B cell (primary cell): ENCODE measurements around the gene PRCC.

ENCODE experiments used
- EZH2 ChIP-seq: IDR thresholded peaks from 2 replicates; pipeline ENCODE4 v1.6.1; 2012; ENCODE audit warnings: borderline replicate concordance, low read depth, mild to moderate bottlenecking, moderate library complexity, low read length; ENCODE audit not compliant: insufficient read depth, poor library complexity, severe bottlenecking
- TF ChIP-seq, protein P1 (sequence below): fragments of 200-600 bp; IDR thresholded peaks from one replicate; pipeline ENCODE4 v1.8.0; 2022; ENCODE audit warnings: antibody characterized with exemption, mild to moderate bottlenecking

GRCh38 chr1:156741481-156741983, 25.8 kb upstream of the PRCC start:
- TF ChIP-seq EZH2, result no peak
- TF ChIP-seq, protein P1, sequence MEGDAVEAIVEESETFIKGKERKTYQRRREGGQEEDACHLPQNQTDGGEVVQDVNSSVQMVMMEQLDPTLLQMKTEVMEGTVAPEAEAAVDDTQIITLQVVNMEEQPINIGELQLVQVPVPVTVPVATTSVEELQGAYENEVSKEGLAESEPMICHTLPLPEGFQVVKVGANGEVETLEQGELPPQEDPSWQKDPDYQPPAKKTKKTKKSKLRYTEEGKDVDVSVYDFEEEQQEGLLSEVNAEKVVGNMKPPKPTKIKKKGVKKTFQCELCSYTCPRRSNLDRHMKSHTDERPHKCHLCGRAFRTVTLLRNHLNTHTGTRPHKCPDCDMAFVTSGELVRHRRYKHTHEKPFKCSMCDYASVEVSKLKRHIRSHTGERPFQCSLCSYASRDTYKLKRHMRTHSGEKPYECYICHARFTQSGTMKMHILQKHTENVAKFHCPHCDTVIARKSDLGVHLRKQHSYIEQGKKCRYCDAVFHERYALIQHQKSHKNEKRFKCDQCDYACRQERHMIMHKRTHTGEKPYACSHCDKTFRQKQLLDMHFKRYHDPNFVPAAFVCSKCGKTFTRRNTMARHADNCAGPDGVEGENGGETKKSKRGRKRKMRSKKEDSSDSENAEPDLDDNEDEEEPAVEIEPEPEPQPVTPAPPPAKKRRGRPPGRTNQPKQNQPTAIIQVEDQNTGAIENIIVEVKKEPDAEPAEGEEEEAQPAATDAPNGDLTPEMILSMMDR, result no peak
